GM12878 (cell line): ENCODE results near the gene DIAPH1. TPM values are rescaled to one million over a fixed set of nuclear protein-coding genes. Genes with fewer than 3 reads are reported as not detected.

Experiments
- BCL11A ChIP-seq: IDR thresholded peaks from 2 replicates; pipeline ENCODE4 v1.6.1; 2011; ENCODE audit warnings: low read depth, low read length
- CREB1 ChIP-seq: IDR thresholded peaks from 2 replicates; pipeline ENCODE4 v1.6.1; 2012; ENCODE audit warnings: low read depth, mild to moderate bottlenecking, inconsistent platforms
- EED ChIP-seq: sonication (generic); IDR thresholded peaks from 2 replicates; pipeline ENCODE4 v1.6.1; 2016; ENCODE audit warnings: antibody characterized with exemption, low read depth
- EP300 ChIP-seq, 2 experiments: fragments of 150-350 bp in 1 of 2; IDR thresholded peaks; 2 replicates each; pipeline ENCODE4 v1.6.1; 2011 to 2012; ENCODE audit warnings: low read depth in 2 of 2, low read length in 2 of 2, borderline replicate concordance in 1 of 2, improper control_type of control experiment in 1 of 2, inconsistent platforms in 1 of 2; ENCODE audit not compliant: control insufficient read depth in 1 of 2
- LARP7 ChIP-seq: fragments of 450-650 bp; IDR thresholded peaks from 2 replicates; pipeline ENCODE4 v1.6.1; 2017; ENCODE audit warnings: mild to moderate bottlenecking
- NBN ChIP-seq: fragments of 450-650 bp; IDR thresholded peaks from 2 replicates; pipeline ENCODE4 v1.6.1; 2016
- PAX5 ChIP-seq: IDR thresholded peaks from 2 replicates; pipeline ENCODE4 v1.6.1; 2011; ENCODE audit warnings: low read depth, low read length, borderline replicate concordance
- POLR2AphosphoS5 ChIP-seq: IDR thresholded peaks from 2 replicates; pipeline ENCODE4 v1.6.1; 2011; ENCODE audit warnings: mild to moderate bottlenecking, low read length, inconsistent platforms
- POU2F2 ChIP-seq: IDR thresholded peaks from 3 replicates; pipeline ENCODE4 v1.6.1; 2011; ENCODE audit warnings: low read depth, mild to moderate bottlenecking, low read length, borderline replicate concordance
- SPI1 ChIP-seq: IDR thresholded peaks from 2 replicates; pipeline ENCODE4 v1.6.1; 2011; ENCODE audit warnings: low read depth, mild to moderate bottlenecking, low read length, moderate library complexity, borderline replicate concordance; ENCODE audit not compliant: insufficient read depth
- SREBF1 ChIP-seq: IDR thresholded peaks from 2 replicates; pipeline ENCODE4 v1.6.1; 2012; ENCODE audit warnings: mild to moderate bottlenecking, low read length
- SUZ12 ChIP-seq: fragments of 200-600 bp; sonication (generic); IDR thresholded peaks from one replicate; pipeline ENCODE4 v1.6.1; 2018; ENCODE audit warnings: antibody characterized with exemption, mild to moderate bottlenecking; ENCODE audit not compliant: unreplicated experiment
- TCF12 ChIP-seq: IDR thresholded peaks from 2 replicates; pipeline ENCODE4 v1.6.1; 2011; ENCODE audit warnings: low read depth, mild to moderate bottlenecking, low read length
- ZBED1 ChIP-seq: IDR thresholded peaks from 2 replicates; pipeline ENCODE4 v1.6.1; 2016; ENCODE audit warnings: borderline replicate concordance
- ZBTB11 ChIP-seq: fragments of 450-650 bp; formaldehyde crosslinking; IDR thresholded peaks from 2 replicates; pipeline ENCODE4 v1.5.0; 2022; ENCODE audit warnings: mild to moderate bottlenecking, missing genetic modification characterization
- ZNF207 ChIP-seq: fragments of 450-650 bp; IDR thresholded peaks from 2 replicates; pipeline ENCODE4 v1.6.1; 2014; ENCODE audit warnings: antibody characterized with exemption, mild to moderate bottlenecking, borderline replicate concordance
- ZNF24 ChIP-seq: fragments of 450-650 bp; IDR thresholded peaks from 2 replicates; pipeline ENCODE4 v1.6.1; 2017; ENCODE audit warnings: antibody characterized with exemption, mild to moderate bottlenecking
- ZNF384 ChIP-seq: IDR thresholded peaks from 2 replicates; pipeline ENCODE4 v1.6.1; 2012; ENCODE audit warnings: low read depth, mild to moderate bottlenecking, low read length, improper control_type of control experiment, borderline replicate concordance
- ZZZ3 ChIP-seq: IDR thresholded peaks from 2 replicates; pipeline ENCODE4 v1.6.1; 2011; ENCODE audit warnings: low read depth; ENCODE audit not compliant: control insufficient read depth, insufficient read length
- polyA plus RNA-seq, 11 experiments: library from polyadenylated mRNA; depleted of rRNA in 4 of 11; unstranded in 6 of 11; stranded (reverse) in 5 of 11; fragments of >200 nt; fragmentation: Nextera tagmentation in 4 of 11; fragmentation: Illumina TruSeq in 1 of 11; extraction: Ambion mirVana in 4 of 11; extraction: Trizol in 1 of 11; gene quantifications; 1 replicate in 1 of 11; 2 replicates in 10 of 11; pipeline versions ENCODE4 v1.2.1 to v1.2.3, GENCODE V29; 2011 to 2016; ENCODE audit warnings: inconsistent platforms in 2 of 11, missing spikeins in 2 of 11, low read depth in 1 of 11
- total RNA-seq, 4 experiments: library from RNA; depleted of rRNA in 3 of 4; stranded (reverse); fragments of >200 nt in 3 of 4; fragmentation: Illumina TruSeq in 1 of 4; extraction: Trizol in 1 of 4; gene quantifications; 2 replicates each; pipeline versions ENCODE4 v1.2.1 to v1.2.3, GENCODE V29; 2013 to 2021
- TF ChIP-seq, protein P1 (sequence below): IDR thresholded peaks from 2 replicates; pipeline ENCODE4 v1.6.1; 2012; ENCODE audit warnings: mild to moderate bottlenecking, low read depth, low read length

DIAPH1 gene
- total and polyA plus RNA-seq, 10 of the 15 experiments (the other 5 are each of a cell fraction or from before 2014, with no cell fraction given) = 37.8 to 168 (median 59.0) TPM

DNA sequence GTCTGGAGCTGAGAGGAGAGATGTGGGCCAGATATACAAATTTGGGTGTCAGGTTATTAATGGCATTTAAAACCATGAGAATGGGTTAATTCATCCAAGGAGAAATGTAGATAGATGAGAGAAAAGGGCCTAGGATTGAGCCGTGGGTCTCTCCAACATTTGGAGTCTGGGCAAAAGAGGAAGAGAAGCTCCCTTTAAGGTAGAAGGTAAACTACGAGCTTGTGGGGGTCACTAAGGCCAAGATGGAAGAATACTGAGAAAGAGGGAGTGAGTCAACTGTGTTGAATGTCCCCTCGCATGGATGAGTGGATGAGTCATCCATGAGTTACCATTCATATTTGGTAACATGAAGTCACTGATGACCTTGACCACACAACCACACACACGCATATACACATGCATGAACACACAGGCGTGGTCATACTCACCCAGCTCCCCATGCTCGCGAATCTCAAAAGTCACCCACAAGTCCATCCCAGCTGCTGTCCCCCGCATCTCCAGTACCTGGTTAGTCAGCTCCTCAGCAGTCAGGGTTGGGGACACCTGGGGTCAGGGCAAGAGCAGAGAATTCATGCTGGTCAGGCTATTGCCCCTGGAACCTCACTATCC lies 39.2 kb upstream of the DIAPH1 start (continued):
- TF ChIP-seq ZBTB11 (no peak), CREB1 (peak; percentile 87), ZBED1 (peak; percentile 85; the same call in 1 of the 2 replicates), ZNF24 (no peak), POU2F2 (peak; percentile 39; the same call in 1 of the 3 replicates), ZNF384 (no peak), BCL11A (peak; percentile 96), EP300 (IDR thresholded peaks at IDR 0.05; ENCODE audit: borderline replicate concordance in 1 of 2, control insufficient read depth in 1 of 2, low read depth in 2 of 2, low read length in 2 of 2) (peak in 1 of 2 experiments; percentile 42; a peak in 1 of 4 replicates), ZNF207 (no peak), ZZZ3 (no peak), POLR2AphosphoS5 (no peak), TCF12 (peak; percentile 62; the same call in 1 of the 2 replicates), EED (peak; percentile 83), NBN (no peak), SREBF1 (no peak), SPI1 (peak; percentile 38; the same call in 1 of the 2 replicates), LARP7 (no peak), PAX5 (peak; percentile 76; the same call in 1 of the 2 replicates), SUZ12 (no peak)
- TF ChIP-seq, protein P1, sequence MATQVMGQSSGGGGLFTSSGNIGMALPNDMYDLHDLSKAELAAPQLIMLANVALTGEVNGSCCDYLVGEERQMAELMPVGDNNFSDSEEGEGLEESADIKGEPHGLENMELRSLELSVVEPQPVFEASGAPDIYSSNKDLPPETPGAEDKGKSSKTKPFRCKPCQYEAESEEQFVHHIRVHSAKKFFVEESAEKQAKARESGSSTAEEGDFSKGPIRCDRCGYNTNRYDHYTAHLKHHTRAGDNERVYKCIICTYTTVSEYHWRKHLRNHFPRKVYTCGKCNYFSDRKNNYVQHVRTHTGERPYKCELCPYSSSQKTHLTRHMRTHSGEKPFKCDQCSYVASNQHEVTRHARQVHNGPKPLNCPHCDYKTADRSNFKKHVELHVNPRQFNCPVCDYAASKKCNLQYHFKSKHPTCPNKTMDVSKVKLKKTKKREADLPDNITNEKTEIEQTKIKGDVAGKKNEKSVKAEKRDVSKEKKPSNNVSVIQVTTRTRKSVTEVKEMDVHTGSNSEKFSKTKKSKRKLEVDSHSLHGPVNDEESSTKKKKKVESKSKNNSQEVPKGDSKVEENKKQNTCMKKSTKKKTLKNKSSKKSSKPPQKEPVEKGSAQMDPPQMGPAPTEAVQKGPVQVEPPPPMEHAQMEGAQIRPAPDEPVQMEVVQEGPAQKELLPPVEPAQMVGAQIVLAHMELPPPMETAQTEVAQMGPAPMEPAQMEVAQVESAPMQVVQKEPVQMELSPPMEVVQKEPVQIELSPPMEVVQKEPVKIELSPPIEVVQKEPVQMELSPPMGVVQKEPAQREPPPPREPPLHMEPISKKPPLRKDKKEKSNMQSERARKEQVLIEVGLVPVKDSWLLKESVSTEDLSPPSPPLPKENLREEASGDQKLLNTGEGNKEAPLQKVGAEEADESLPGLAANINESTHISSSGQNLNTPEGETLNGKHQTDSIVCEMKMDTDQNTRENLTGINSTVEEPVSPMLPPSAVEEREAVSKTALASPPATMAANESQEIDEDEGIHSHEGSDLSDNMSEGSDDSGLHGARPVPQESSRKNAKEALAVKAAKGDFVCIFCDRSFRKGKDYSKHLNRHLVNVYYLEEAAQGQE = no peak
